ENCODE measurements around the gene DGKB. TPM values are rescaled to one million over a fixed set of nuclear protein-coding genes. Genes with fewer than 3 reads are reported as not detected.

Gene DGKB
- polyA plus RNA-seq, 1 donor (not counting 4 experiments of a cell fraction or from before 2014, with no cell fraction given): 0.01 TPM

GRCh38 chr7:14786314-14786895 is 116.1 kb downstream of the DGKB start:
- no peaks in the 10 kb centered on the region for H3K9me3 ChIP-seq (ENCODE audit: control insufficient read depth, low read depth, low read length)
- H3K4me3 ChIP-seq (ENCODE audit: control insufficient read depth in 2 of 3, extremely low read depth in 1 of 3, insufficient read depth in 2 of 3, low read depth in 1 of 3, low read length in 3 of 3): no peak overlapping the region
- no peaks in the 10 kb centered on the region for H3K27me3 ChIP-seq (ENCODE audit: control insufficient read depth, extremely low read depth, insufficient read depth, low read length)
- H3K4me1 ChIP-seq (ENCODE audit: control insufficient read depth, extremely low read depth, insufficient read depth, low read length): no peaks in the 10 kb centered on the region
- no peak overlapping the region for H2AFZ ChIP-seq (ENCODE audit: control insufficient read depth, low read length)
- FAIRE-seq (no peak), DNase-seq (ENCODE audit: low read depth, low spot score) (no peak)
- H3K27ac ChIP-seq (ENCODE audit: control insufficient read depth, insufficient read depth, low read length): no peak overlapping the region
- H3K36me3 ChIP-seq (ENCODE audit: control insufficient read depth in 2 of 2, extremely low read depth in 1 of 2, insufficient read depth in 2 of 2, low read length in 2 of 2): no peaks in the 10 kb centered on the region
- TF ChIP-seq EZH2 (IDR thresholded peaks at IDR 0.05; ENCODE audit: low read length): no peak
- TF ChIP-seq, protein P1, sequence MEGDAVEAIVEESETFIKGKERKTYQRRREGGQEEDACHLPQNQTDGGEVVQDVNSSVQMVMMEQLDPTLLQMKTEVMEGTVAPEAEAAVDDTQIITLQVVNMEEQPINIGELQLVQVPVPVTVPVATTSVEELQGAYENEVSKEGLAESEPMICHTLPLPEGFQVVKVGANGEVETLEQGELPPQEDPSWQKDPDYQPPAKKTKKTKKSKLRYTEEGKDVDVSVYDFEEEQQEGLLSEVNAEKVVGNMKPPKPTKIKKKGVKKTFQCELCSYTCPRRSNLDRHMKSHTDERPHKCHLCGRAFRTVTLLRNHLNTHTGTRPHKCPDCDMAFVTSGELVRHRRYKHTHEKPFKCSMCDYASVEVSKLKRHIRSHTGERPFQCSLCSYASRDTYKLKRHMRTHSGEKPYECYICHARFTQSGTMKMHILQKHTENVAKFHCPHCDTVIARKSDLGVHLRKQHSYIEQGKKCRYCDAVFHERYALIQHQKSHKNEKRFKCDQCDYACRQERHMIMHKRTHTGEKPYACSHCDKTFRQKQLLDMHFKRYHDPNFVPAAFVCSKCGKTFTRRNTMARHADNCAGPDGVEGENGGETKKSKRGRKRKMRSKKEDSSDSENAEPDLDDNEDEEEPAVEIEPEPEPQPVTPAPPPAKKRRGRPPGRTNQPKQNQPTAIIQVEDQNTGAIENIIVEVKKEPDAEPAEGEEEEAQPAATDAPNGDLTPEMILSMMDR (optimal IDR thresholded peaks at IDR 0.05 in 1 of 3, IDR thresholded peaks at IDR 0.05 in 1 of 3, conservative IDR thresholded peaks at IDR 0.05 in 1 of 3; ENCODE audit: extremely low read depth in 1 of 3, insufficient read depth in 2 of 3, low read length in 3 of 3): no peak
- no peak overlapping the region for H3K4me2 ChIP-seq (ENCODE audit: control insufficient read depth, extremely low read depth, insufficient read depth, low read depth, low read length)
- no peaks in the 10 kb centered on the region for H3K9me1 ChIP-seq (ENCODE audit: control insufficient read depth, extremely low read depth, insufficient read depth, low read length)
- no peak overlapping the region for H3K9ac ChIP-seq (ENCODE audit: control insufficient read depth, extremely low read depth, insufficient read depth, low read length)
- no peaks in the 10 kb centered on the region for H3K79me2 ChIP-seq (ENCODE audit: control insufficient read depth, insufficient read depth, low read length)
- dilution Hi-C loops (cut with MboI; ENCODE audit: extremely low pct_ligation_motif_present, low sequenced_read_pairs): no loop called here
- no peaks in the 10 kb centered on the region for H4K20me1 ChIP-seq (ENCODE audit: control insufficient read depth, extremely low read depth, insufficient read depth, low read length)

GRCh38 chr7:14777806-14778205 is 124.7 kb downstream of the DGKB start:
- DNase-seq (ENCODE audit: low read depth, low spot score) (no peak), FAIRE-seq (no peak)
- no peak overlapping the region for H3K4me2 ChIP-seq (ENCODE audit: control insufficient read depth, extremely low read depth, insufficient read depth, low read depth, low read length)
- no peaks in the 10 kb centered on the region for H4K20me1 ChIP-seq (ENCODE audit: control insufficient read depth, extremely low read depth, insufficient read depth, low read length)
- H3K9ac ChIP-seq (ENCODE audit: control insufficient read depth, extremely low read depth, insufficient read depth, low read length): no peak overlapping the region
- H2AFZ ChIP-seq (ENCODE audit: control insufficient read depth, low read length): no peak overlapping the region
- H3K4me1 ChIP-seq (ENCODE audit: control insufficient read depth, extremely low read depth, insufficient read depth, low read length): no peaks in the 10 kb centered on the region
- H3K27ac ChIP-seq (ENCODE audit: control insufficient read depth, insufficient read depth, low read length): no peak overlapping the region
- H3K9me1 ChIP-seq (ENCODE audit: control insufficient read depth, extremely low read depth, insufficient read depth, low read length): no peaks in the 10 kb centered on the region
- no peak overlapping the region for H3K4me3 ChIP-seq (ENCODE audit: control insufficient read depth in 2 of 3, extremely low read depth in 1 of 3, insufficient read depth in 2 of 3, low read depth in 1 of 3, low read length in 3 of 3)
- H3K79me2 ChIP-seq (ENCODE audit: control insufficient read depth, insufficient read depth, low read length): no peaks in the 10 kb centered on the region
- no peaks in the 10 kb centered on the region for H3K36me3 ChIP-seq (ENCODE audit: control insufficient read depth in 2 of 2, extremely low read depth in 1 of 2, insufficient read depth in 2 of 2, low read length in 2 of 2)
- dilution Hi-C loops (cut with MboI; ENCODE audit: extremely low pct_ligation_motif_present, low sequenced_read_pairs): no loop called here
- H3K27me3 ChIP-seq (ENCODE audit: control insufficient read depth, extremely low read depth, insufficient read depth, low read length): no peaks in the 10 kb centered on the region
- no peaks in the 10 kb centered on the region for H3K9me3 ChIP-seq (ENCODE audit: control insufficient read depth, low read depth, low read length)
- TF ChIP-seq, protein P1 (optimal IDR thresholded peaks at IDR 0.05 in 1 of 3, IDR thresholded peaks at IDR 0.05 in 1 of 3, conservative IDR thresholded peaks at IDR 0.05 in 1 of 3; ENCODE audit: extremely low read depth in 1 of 3, insufficient read depth in 2 of 3, low read length in 3 of 3): no peak
- TF ChIP-seq EZH2 (IDR thresholded peaks at IDR 0.05; ENCODE audit: low read length): no peak

All from keratinocyte (primary cell).